Fibroblast of the aortic adventitia (primary cell): Measurements from ENCODE around the gene SMIM14. TPM values are rescaled to one million over a fixed set of nuclear protein-coding genes. Genes with fewer than 3 reads are reported as not detected.

ENCODE experiments used
- DNase-seq: peaks from one replicate; pipeline ENCODE4 v3.0.0-alpha.2; 2010; ENCODE audit warnings: low read depth
- H3K4me3 ChIP-seq: 2 replicates; pipeline ENCODE4 v1.5.1; 2011; ENCODE audit warnings: low read depth, mild to moderate bottlenecking, control low read depth, low read length, moderate library complexity
- CTCF ChIP-seq: IDR thresholded peaks from 2 replicates; pipeline ENCODE4 v1.5.1; 2011; ENCODE audit warnings: mild to moderate bottlenecking, low read length, control low read depth, inconsistent platforms; ENCODE audit not compliant: insufficient read depth
- total RNA-seq: library from RNA; depleted of rRNA; stranded (reverse); fragments of >200 nt; gene quantifications from 2 replicates; pipeline ENCODE4 v1.2.3, GENCODE V29; 2012; ENCODE audit warnings: low replicate concordance

SMIM14 gene
- total RNA-seq, 1 donor, result 122 TPM

GRCh38 chr4:39631700-39632079 lies 7.0 kb downstream of the SMIM14 start:
- DNase-seq, result no peak
- TF ChIP-seq CTCF, result no peak
- H3K4me3 ChIP-seq, result no peak overlapping the region

- no peak for DNase-seq
- H3K4me3 ChIP-seq, result no peak overlapping the region
- no peak for TF ChIP-seq CTCF
Observed at GRCh38 chr4:39627413-39627812, 11.3 kb downstream of the SMIM14 start.

- DNase-seq, result no peak
- TF ChIP-seq CTCF, result no peak
Observed at GRCh38 chr4:39626913-39627312, 11.8 kb downstream of the SMIM14 start.

GRCh38 chr4:39626261-39626660 lies 12.4 kb downstream of the SMIM14 start:
- no peak overlapping the region for H3K4me3 ChIP-seq
- TF ChIP-seq CTCF, result no peak
- DNase-seq, result no peak

More at GRCh38 chr4:39626913-39627312, 11.8 kb downstream of the SMIM14 start:
- no peak overlapping the region for H3K4me3 ChIP-seq

- no peak overlapping the region for H3K4me3 ChIP-seq
- TF ChIP-seq CTCF, result no peak
- peak; percentile 68 for DNase-seq
Observed at GRCh38 chr4:39621582-39621981, 17.1 kb downstream of the SMIM14 start.

- peak; percentile 41 for DNase-seq
- H3K4me3 ChIP-seq, result no peak overlapping the region
- TF ChIP-seq CTCF, result no peak
Observed at GRCh38 chr4:39620551-39621313, 17.9 kb downstream of the SMIM14 start.

GRCh38 chr4:39617534-39617933 lies 21.1 kb downstream of the SMIM14 start:
- DNase-seq, result no peak
- no peak for TF ChIP-seq CTCF
- no peak overlapping the region for H3K4me3 ChIP-seq
